Measurements from ENCODE around the gene GRPEL2.
A peak's percentile ranks its signal among the peaks of the same experiment; 100 is the strongest.

The GRPEL2 gene

DNA sequence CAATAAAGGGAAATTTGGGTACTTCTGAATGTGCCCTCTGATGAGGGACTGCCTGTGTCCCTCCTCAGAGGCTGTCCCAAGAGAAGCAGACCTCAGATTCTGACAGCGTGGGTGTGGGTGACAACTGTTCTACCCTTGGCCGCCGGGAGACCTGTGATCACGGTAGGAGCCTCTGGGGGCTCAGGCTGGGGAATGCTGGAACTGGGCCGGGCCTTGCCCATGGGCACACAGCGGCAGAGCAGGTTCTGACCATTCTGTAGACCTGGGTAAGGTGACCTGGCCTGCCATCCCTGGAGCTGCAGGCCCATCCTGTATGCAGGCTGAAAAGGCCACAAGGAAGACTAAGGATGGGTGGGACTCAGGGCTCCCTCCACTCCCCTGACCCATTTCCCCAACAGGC lies 29.5 kb upstream of the GRPEL2 start:
- Histone ChIP-seq H2AFZ (ENCODE audit: low read depth, low read length) (no peak overlapping the region), H3K79me2 (ENCODE audit: low read length) (no peaks in the 10 kb centered on the region), H3K9ac (ENCODE audit: low read length) (no peak overlapping the region), H3K36me3 (replicated peaks; ENCODE audit: low read depth, low read length) (no peaks in the 10 kb centered on the region), H3K27me3 (ENCODE audit: low read depth, low read length) (no peaks in the 10 kb centered on the region), H3K4me3 (ENCODE audit: low read length) (no peak overlapping the region), H3K27ac (ENCODE audit: low read length) (no peak overlapping the region), H3K4me2 (ENCODE audit: low read length) (no peak overlapping the region), H3K4me1 (ENCODE audit: low read length) (no peaks in the 10 kb centered on the region; the same call in 1 of the 2 replicates), H4K20me1 (ENCODE audit: insufficient read depth, low read length) (no peaks in the 10 kb centered on the region), H3K9me3 (ENCODE audit: insufficient read depth, low read length) (no peaks in the 10 kb centered on the region)
- TF ChIP-seq, protein P1, sequence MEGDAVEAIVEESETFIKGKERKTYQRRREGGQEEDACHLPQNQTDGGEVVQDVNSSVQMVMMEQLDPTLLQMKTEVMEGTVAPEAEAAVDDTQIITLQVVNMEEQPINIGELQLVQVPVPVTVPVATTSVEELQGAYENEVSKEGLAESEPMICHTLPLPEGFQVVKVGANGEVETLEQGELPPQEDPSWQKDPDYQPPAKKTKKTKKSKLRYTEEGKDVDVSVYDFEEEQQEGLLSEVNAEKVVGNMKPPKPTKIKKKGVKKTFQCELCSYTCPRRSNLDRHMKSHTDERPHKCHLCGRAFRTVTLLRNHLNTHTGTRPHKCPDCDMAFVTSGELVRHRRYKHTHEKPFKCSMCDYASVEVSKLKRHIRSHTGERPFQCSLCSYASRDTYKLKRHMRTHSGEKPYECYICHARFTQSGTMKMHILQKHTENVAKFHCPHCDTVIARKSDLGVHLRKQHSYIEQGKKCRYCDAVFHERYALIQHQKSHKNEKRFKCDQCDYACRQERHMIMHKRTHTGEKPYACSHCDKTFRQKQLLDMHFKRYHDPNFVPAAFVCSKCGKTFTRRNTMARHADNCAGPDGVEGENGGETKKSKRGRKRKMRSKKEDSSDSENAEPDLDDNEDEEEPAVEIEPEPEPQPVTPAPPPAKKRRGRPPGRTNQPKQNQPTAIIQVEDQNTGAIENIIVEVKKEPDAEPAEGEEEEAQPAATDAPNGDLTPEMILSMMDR (IDR thresholded peaks at IDR 0.05; ENCODE audit: low read depth, low read length): no peak
- no peak for TF ChIP-seq EZH2phosphoT487 (IDR thresholded peaks at IDR 0.05; ENCODE audit: low read depth)

DNA sequence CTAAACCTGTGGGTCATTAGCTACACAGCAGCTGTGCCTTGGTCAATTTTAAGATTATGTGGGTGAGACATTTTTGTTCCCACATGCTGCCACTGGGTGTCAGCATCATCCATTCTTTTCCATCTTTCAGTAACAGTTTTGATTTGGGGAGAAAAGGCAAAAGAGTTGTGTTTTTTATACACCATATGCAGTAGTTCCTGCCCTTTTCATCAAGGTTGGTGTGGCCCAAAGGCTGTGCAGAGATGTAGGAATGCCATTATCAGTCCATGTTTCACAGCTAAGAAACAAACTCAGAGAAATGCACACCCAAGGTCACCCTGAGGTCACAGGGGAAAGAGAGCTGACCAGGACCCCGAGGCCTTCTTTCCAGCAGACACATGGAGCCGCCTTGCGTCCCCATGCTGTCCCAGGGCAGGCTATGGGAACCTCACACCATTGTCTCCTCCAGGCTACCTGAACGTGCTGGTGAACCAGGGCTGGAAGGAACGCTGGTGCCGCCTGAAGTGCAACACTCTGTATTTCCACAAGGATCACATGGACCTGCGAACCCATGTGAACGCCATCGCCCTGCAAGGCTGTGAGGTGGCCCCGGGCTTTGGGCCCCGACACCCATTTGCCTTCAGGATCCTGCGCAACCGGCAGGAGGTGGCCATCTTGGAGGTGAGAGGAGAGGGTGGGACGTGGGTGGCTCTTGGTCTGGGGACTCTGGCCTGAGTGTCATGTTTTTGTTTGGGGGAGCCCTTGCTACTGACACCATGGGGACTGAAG lies 27.8 kb upstream of the GRPEL2 start:
- no peaks in the 10 kb centered on the region for H3K36me3 ChIP-seq (replicated peaks; ENCODE audit: low read depth, low read length)
- no peak overlapping the region for H3K4me3 ChIP-seq (ENCODE audit: low read length)
- no peak overlapping the region; the same call in 1 of the 2 replicates for H2AFZ ChIP-seq (ENCODE audit: low read depth, low read length)
- no peaks in the 10 kb centered on the region for H3K9me3 ChIP-seq (ENCODE audit: insufficient read depth, low read length)
- TF ChIP-seq EZH2phosphoT487 (IDR thresholded peaks at IDR 0.05; ENCODE audit: low read depth): no peak
- TF ChIP-seq, protein P1 (IDR thresholded peaks at IDR 0.05; ENCODE audit: low read depth, low read length): peak; percentile 62
- H3K27me3 ChIP-seq (ENCODE audit: low read depth, low read length): no peaks in the 10 kb centered on the region
- no peaks in the 10 kb centered on the region for H3K79me2 ChIP-seq (ENCODE audit: low read length)
- H3K27ac ChIP-seq (ENCODE audit: low read length): no peak overlapping the region
- no peak overlapping the region for H3K9ac ChIP-seq (ENCODE audit: low read length)
- H4K20me1 ChIP-seq (ENCODE audit: insufficient read depth, low read length): no peaks in the 10 kb centered on the region
- no peak overlapping the region for H3K4me2 ChIP-seq (ENCODE audit: low read length)
- no peaks in the 10 kb centered on the region; the same call in 1 of the 2 replicates for H3K4me1 ChIP-seq (ENCODE audit: low read length)

DNA sequence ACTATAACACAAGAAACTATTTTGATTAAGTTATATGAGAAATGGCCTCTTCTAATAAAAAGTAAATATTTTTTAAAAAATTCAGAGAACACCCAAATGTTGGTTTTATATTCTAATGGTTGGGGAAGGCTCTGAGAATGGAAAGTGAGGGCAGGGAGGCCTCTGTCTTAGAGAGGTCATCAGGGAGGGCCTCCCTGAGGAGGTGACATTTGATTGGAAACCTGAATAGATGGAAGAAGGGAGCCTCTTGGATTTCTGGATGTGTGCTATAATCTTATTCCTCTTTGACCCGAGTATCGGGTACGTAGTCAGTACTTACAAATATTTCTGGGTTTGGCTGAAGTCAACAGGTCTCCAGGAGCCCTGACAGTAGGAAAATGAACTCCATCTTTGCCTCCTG lies 26.1 kb upstream of the GRPEL2 start:
- Histone ChIP-seq H3K4me3 (ENCODE audit: low read length) (no peak overlapping the region), H3K36me3 (replicated peaks; ENCODE audit: low read depth, low read length) (no peaks in the 10 kb centered on the region), H3K4me1 (ENCODE audit: low read length) (no peaks in the 10 kb centered on the region; the same call in 1 of the 2 replicates), H4K20me1 (ENCODE audit: insufficient read depth, low read length) (no peaks in the 10 kb centered on the region), H3K27me3 (ENCODE audit: low read depth, low read length) (no peaks in the 10 kb centered on the region), H3K4me2 (ENCODE audit: low read length) (no peak overlapping the region), H3K27ac (ENCODE audit: low read length) (no peak overlapping the region), H3K9ac (ENCODE audit: low read length) (no peak overlapping the region), H3K79me2 (ENCODE audit: low read length) (no peaks in the 10 kb centered on the region), H2AFZ (ENCODE audit: low read depth, low read length) (no peak overlapping the region), H3K9me3 (ENCODE audit: insufficient read depth, low read length) (no peaks in the 10 kb centered on the region)
- TF ChIP-seq, protein P1 (IDR thresholded peaks at IDR 0.05; ENCODE audit: low read depth, low read length): no peak
- TF ChIP-seq EZH2phosphoT487 (IDR thresholded peaks at IDR 0.05; ENCODE audit: low read depth): no peak

DNA sequence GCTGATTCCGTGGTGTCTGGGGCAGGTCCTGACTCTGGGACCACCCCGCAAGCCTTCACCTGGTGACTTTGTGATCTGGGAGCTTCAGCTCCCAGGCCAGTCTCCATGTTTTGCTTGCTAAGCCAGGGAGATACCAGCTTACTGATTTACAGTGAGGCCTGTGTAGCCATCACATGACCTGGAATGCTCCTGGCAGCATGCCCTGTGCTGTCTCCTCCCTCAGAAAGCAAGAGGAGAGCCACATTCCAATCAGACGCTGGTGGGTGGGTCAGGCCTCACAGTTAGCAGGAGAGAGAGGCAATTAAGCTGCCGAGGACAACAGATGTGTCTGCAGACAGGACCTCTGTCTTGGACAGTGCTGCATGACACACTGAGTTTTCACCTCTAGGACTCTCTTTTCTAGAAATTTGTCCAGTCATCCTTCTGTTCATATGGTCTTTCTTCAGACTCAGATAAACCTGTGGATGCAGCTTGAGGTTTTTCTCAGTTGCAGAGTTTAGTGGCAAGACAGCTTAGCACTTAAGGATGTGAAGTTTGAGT lies 24.4 kb upstream of the GRPEL2 start:
- H4K20me1 ChIP-seq (ENCODE audit: insufficient read depth, low read length): no peaks in the 10 kb centered on the region
- H3K4me2 ChIP-seq (ENCODE audit: low read length): no peak overlapping the region
- H3K9ac ChIP-seq (ENCODE audit: low read length): no peak overlapping the region
- TF ChIP-seq, protein P1 (IDR thresholded peaks at IDR 0.05; ENCODE audit: low read depth, low read length): no peak
- TF ChIP-seq EZH2phosphoT487 (IDR thresholded peaks at IDR 0.05; ENCODE audit: low read depth): no peak
- no peaks in the 10 kb centered on the region for H3K9me3 ChIP-seq (ENCODE audit: insufficient read depth, low read length)
- no peak overlapping the region for H3K27ac ChIP-seq (ENCODE audit: low read length)
- no peak overlapping the region for H2AFZ ChIP-seq (ENCODE audit: low read depth, low read length)
- H3K4me3 ChIP-seq (ENCODE audit: low read length): no peak overlapping the region
- H3K36me3 ChIP-seq (replicated peaks; ENCODE audit: low read depth, low read length): no peaks in the 10 kb centered on the region
- no peaks in the 10 kb centered on the region for H3K27me3 ChIP-seq (ENCODE audit: low read depth, low read length)
- H3K4me1 ChIP-seq (ENCODE audit: low read length): no peaks in the 10 kb centered on the region; the same call in 1 of the 2 replicates
- H3K79me2 ChIP-seq (ENCODE audit: low read length): no peaks in the 10 kb centered on the region

Measured in OCI-LY3 (cell line).